Kidney tubule cell (primary cell): ENCODE results near the gene AXIN2.
A peak's percentile ranks its signal among the peaks of the same experiment; 100 is the strongest.
"Not testable (repeated sequence)": the region's sequence is repeated elsewhere in the genome, so short reads cannot be mapped to it uniquely, and the experiment has no call there.

ENCODE experiments used
- DNase-seq: peaks from one replicate; pipeline ENCODE4 v3.0.0-alpha.2; 2018; ENCODE audit warnings: low spot score

AXIN2 gene

DNA sequence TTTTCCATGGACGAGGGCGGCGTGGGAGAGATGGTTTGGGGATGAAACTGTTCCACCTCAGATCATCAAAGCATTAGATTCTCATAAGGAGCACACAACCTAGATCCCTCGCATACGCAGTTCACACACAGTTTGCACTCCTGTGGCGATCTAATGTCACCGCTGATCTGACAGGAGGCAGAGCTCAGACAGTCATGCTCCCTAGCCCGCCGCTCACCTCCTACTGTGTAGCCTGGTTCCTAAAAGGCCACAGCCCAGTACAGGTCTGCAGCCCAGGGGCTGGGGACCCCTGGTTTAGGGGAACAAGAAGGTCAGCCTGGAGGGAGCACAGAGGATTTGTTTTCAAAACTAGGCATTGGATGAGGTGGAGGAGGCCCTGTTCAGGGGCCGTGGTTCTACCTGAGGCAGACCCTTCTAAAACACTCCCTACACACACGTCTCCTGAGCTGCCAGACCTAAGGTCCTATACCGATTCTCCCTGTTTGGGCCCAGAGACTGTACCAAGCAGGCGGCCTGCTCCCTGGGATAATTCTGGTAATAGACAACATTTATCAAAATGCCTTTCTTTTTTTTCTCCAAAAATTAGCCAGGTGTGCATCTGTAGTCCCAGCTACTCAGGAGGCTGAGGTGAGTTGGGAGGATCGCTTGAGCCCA, 38.6 kb downstream of the AXIN2 start:
- no peak for DNase-seq

GRCh38 chr17:65519462-65519861, 42.0 kb downstream of the AXIN2 start:
- no peak for DNase-seq

DNA sequence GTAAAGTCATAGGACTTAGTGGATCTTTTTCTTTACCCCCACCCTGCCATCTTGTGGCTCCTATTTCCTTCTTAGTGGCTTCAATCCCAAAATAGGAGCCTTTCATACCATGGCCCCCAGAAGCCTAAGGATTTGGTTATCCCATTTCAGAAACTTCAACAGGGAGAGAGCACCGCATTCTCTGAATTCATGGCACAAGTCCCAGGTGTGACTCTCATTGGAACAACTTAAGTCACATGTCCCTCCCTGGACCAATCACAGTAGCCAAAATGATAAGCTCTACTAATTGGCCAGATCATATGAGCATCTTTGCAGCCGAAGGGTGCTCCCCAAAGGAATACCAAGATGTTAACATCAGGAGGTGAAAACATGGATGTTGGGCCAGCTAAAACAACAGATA, 43.2 kb downstream of the AXIN2 start:
- DNase-seq, result no peak

GRCh38 chr17:65515959-65516948, 45.2 kb downstream of the AXIN2 start:
- DNase-seq, result no peak

DNA sequence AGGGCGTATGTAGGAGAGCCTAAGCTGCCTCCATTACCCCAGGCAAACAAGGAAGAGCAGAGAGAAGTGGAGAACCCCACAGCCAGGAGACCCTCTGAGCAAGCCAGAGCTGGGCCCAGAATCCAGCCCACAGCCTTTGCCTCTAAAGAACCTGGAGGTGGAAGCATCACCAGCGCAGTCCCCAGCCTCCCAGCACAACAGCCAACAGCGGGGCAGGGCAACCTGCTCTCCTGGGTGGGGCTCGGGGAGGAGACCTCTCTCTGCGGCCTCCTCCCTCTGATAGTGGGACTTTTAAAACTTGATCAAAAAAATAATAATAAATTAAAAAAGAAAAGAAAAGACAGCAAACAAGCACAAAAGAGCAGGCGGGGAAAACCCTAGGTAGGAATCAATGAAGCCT, 45.9 kb downstream of the AXIN2 start:
- DNase-seq, result no peak

DNA sequence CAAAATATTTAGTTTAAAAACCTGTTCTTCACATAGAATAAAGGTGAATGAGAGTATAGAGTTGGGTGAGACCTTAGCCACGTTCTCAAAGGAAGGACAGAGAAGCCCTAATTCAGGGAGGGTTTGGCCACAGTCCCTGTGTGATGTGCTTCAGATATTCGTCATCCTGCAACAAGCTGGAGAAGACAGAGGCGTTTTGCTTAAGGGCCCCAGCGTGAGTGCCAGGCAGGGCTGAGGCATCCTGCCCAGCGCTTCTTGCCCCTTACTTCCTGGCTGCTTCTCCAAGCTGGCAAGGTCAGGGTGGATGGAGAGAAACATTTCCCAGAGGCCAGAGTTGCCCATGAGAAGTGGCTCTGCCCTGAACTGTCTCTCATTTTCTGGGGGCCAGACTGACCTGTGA, 46.9 kb downstream of the AXIN2 start:
- no peak for DNase-seq

DNA sequence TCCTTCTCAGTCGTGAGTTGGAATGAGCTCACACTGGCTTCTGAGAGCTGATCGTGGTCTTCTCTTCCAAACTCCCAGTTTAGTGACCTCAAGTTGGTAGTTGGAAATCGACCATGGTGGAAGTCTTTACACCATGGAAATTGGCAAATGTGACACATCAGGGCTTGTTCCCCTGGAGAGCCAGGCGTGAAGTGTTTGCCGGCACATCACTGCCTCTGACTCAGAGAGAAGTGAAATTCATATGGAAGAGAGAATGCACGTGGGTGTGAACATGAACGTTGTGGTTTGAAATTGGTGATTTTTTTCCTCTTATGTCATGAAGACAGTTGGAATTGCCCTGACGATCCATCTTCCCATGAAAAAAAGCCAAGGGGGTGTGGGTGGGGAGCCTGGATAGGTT, 47.4 kb downstream of the AXIN2 start:
- DNase-seq, result peak; percentile 38

GRCh38 chr17:65511316-65511715, 50.1 kb downstream of the AXIN2 start:
- DNase-seq, result no peak

DNA sequence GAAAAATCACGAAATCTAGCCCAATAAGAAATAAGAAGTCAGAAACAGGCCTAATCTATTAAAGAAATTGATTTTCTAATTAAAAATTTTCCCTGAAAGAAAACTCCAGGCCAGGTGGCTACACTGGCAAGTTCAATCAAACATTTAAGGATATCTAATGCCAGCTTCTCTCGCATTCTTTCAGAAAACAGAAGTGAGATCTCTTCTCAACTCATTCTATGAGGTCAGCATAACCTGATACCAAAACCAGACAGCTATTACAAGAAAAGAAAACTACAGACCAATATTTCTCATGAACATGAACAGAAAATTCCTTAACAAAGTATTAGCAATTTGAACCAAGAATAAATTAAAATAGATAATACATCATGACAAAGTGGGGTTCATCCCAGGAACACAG, 52.4 kb downstream of the AXIN2 start:
- DNase-seq, result no peak

DNA sequence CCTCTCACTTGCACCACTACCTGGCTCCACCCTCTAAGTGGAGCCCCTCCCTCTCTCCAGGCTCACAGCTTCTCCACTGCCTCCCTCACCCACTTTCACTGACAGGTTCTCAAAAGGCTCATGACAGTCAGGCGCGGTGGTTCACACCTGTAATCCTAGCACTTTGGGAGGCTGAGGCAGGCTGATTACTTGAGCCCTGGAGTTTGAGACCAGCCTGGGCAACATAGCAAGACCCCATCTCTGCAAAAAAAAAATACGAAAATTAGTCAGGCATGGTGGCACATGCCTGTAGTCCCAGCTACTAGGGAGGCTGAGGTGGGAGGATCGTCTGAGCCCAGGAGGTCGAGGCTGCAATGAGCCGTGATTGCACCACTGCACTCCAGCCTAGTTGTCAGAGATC, 56.8 kb downstream of the AXIN2 start:
- DNase-seq, result not testable (repeated sequence)

DNA sequence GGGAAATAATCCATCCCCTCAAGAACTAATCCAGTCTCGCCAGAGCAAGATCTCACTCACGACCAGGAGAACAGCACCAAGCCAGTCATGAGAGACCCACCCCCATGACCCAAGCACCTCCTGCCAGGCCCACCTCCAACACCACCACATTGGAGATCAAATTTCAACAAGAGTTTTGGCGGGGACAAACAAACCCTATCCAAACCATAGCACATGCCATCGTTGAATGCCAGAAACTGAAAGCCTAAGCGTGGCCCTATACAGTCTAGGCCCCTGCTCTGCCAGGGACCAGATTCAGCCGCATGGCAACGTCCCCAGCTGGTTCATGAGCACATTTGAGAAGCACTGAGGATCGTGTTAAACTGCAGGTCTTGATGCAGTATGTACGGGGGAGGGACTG, 57.3 kb downstream of the AXIN2 start:
- no peak for DNase-seq

DNA sequence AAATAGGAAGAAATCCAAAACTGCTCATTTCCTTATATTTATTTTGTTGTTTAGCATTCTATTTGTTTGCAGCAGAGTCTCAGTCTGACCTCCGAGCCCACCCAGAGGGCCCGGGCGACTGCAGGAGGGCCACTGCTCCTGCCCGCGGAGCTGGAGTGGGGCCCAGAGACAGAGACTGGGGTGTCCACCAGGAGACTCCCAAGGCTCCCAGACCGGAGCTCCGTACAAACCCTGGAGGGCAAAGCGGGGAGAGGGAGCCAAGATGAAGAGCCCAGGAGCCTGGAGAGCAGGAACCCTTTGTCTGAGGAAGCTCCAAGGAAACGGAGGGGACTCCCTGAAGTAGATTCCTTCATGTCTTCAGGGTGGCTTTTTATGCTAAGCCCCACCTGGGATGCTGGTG, 57.9 kb downstream of the AXIN2 start:
- no peak for DNase-seq

DNA sequence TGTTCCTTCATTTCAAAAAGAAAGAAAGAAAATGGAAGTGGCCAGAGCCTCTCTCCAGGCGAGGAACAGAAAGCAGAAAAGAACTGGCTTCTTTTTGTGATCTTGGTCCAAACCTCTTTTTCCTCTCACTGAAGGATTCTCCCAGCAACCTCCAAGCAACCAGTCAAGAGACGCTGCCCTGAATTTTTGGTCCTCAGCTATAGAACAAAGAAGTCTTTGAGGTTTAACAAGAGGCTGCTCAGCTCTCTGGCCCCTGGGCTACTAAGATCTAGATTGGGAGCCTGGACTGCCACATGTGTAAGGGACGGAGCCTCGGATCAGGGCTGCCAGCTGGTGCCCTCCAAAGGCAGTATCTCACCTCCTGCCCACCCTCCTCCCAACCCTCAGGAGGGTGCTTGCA, 62.6 kb downstream of the AXIN2 start:
- DNase-seq, result no peak

DNA sequence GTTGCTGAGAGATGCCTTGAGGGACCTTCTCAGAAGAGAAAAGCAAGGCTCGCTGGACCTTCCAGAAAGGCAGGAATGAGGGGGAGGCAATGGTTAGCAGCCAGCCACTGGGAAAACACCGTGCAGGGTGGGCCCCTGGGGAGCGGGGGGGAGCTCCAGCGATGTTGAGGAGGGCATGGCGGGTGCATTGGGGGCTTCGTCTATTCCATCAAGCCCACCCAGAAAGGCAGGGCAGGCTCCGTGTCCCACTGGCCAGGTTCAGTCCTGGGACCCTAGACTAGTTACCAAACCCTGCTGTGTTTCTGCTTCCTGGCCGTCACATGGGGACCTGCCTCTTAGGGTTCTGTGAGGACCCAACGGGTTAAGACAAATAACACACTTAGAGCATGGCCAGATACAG, 64.6 kb downstream of the AXIN2 start:
- no peak for DNase-seq

DNA sequence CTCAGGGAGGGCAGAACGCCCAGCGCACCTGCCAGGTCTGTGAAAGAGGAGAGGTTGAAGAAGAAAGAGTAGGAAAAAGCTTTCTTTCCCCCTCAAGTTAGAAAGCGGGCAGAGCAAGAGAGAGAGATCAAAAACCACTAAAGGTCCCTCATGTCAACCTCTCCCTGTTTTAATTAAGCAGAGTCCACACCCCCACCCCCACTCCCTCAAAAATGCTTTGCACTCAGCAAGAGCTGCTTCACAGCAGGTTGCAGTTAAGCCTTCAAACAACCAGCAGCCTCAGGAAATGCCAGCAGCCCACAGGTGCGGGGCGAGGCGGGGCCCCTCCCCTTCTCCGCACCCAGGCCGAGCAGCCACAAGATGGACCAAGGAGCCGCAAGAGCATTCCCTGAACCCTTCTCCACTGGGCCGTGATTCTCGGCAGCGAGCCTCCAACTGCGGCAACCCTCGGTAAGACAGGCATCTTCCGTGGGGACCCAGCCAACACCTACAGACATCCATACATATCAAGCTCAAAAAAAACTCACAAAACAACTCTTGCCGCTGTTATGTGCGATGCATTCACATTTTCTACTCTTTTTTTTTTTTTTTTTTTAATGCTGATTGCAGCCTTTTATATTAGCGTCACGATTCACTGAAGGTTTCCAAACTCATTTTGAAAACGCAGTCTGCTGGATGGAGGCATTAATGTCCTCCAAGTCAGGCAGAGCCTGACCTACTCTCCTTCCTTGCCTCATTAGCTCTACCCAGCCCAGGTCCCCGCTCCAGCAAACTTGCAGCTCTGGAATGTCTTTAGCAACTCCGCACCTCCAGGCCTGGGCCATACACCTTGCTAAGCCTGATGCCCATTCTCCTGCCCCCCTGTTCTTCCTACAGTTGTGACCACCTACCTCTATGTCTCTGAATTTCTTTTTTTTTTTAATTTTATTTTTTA, 66.1 kb downstream of the AXIN2 start:
- peak; percentile 13 for DNase-seq

GRCh38 chr17:65489413-65490155, 71.9 kb downstream of the AXIN2 start:
- no peak for DNase-seq

DNA sequence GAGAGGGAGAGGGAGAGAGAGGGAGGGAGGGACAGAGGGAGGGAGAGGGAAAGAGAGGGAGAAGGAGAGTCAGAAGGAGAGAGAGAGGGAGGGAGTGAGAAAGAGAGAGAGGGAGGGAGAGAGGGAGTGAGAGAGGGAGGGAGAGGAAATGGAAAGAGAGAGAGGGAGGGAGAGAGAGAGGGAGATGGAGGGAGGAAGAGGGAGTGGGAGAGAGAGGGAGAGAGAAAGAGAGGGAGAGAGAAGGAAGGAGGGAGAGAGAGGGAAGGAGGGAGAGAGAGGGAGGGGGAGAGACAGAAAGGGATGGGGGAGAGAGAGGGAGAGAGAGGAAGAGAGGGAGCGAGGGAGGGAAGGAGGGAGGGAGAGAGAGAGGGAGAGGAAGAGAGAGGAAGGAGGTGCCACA, 72.8 kb downstream of the AXIN2 start:
- DNase-seq, result no peak

DNA sequence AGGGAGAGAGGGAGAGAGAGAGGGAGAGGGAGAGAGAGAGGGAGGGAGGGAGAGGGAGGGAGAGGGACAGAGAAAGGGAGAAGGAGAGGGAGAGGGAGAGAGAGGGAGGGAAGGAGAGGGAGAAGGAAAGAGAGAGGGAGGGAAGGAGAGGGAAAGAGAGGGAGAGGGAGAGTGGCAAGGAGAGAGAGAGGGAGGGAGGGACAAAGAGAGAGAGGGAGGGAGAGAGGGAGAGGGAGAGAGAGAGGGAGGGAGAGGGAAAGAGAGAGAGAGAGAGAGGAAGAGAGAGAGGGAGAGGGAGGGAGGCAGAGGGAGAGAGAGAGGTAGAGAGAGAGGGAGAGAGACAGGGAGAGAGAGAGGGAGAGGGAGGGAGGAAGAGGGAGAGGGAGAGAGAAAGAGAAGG, 73.5 kb downstream of the AXIN2 start:
- DNase-seq, result no peak

GRCh38 chr17:65487161-65487560, 74.3 kb downstream of the AXIN2 start:
- no peak for DNase-seq

GRCh38 chr17:65485388-65486299, 75.8 kb downstream of the AXIN2 start:
- DNase-seq, result no peak

GRCh38 chr17:65484405-65484804, 77.0 kb downstream of the AXIN2 start:
- not testable (repeated sequence) for DNase-seq
